Astrocyte of the cerebellum (primary cell): ENCODE measurements around the gene FGF18.

Source experiments
- DNase-seq: peaks from one replicate; pipeline ENCODE4 v3.0.0-alpha.2; 2011; ENCODE audit warnings: low read depth
- H3K4me3 ChIP-seq: 2 replicates; pipeline ENCODE4 v1.5.1; 2011; ENCODE audit warnings: mild to moderate bottlenecking, low read depth, low read length, moderate library complexity
- CTCF ChIP-seq: IDR thresholded peaks from 2 replicates; pipeline ENCODE4 v1.5.1; 2012; ENCODE audit warnings: low read length, low read depth, moderate library complexity, mild to moderate bottlenecking; ENCODE audit errors: missing control alignments
- in situ Hi-C: cut with HindIII; loops from 2 replicates; pipeline ENCODE4 v1.10.0; 2017; ENCODE audit warnings: low sequenced_read_pairs

FGF18 gene

GRCh38 chr5:171477101-171477500 is 57.7 kb downstream of the FGF18 start:
- TF ChIP-seq CTCF = no peak
- H3K4me3 ChIP-seq = no peak overlapping the region
- in situ Hi-C loops = no loop called here
- DNase-seq = no peak

- in situ Hi-C loops = no loop called here
- DNase-seq = no peak
- TF ChIP-seq CTCF = no peak
Observed at GRCh38 chr5:171477666-171478065, 58.2 kb downstream of the FGF18 start.

GRCh38 chr5:171478946-171479775 is 59.7 kb downstream of the FGF18 start:
- H3K4me3 ChIP-seq = no peak overlapping the region
- no peak for DNase-seq
- in situ Hi-C loops = no loop called here
- no peak for TF ChIP-seq CTCF

More at GRCh38 chr5:171477666-171478065, 58.2 kb downstream of the FGF18 start:
- H3K4me3 ChIP-seq = no peak overlapping the region

- no peak for TF ChIP-seq CTCF
- no peak overlapping the region for H3K4me3 ChIP-seq
- in situ Hi-C loops = loop anchor here (5.0 kb wide), 1 partner anchor 38 kb away; no protein-coding TSS in a partner anchor
- no peak for DNase-seq
Observed at GRCh38 chr5:171479776-171480125, 60.3 kb downstream of the FGF18 start.

- H3K4me3 ChIP-seq = no peak overlapping the region
- in situ Hi-C loops = loop anchor here (5.0 kb wide), 1 partner anchor 37 kb away; no protein-coding TSS in a partner anchor
- DNase-seq = no peak
- no peak for TF ChIP-seq CTCF
Observed at GRCh38 chr5:171480239-171480638, 60.8 kb downstream of the FGF18 start.

- no peak for DNase-seq
- in situ Hi-C loops = loop anchor here (5.0 kb wide), 1 partner anchor 35 kb away; no protein-coding TSS in a partner anchor
- TF ChIP-seq CTCF = no peak
- no peak overlapping the region for H3K4me3 ChIP-seq
Observed at GRCh38 chr5:171481571-171482433, 62.4 kb downstream of the FGF18 start.
